Germinal center (tissue), 1 donor: ENCODE data around the gene GDF2.
A peak's percentile ranks its signal among the peaks of the same experiment; 100 is the strongest.

Source experiments
- DNase-seq: peaks from one replicate; pipeline ENCODE4 v3.0.0; 2012; ENCODE audit warnings: mixed read lengths, low spot score

The GDF2 gene

GRCh38 chr10:47334466-47335295 is 12.4 kb downstream of the GDF2 start:
- no peak for DNase-seq

- no peak for DNase-seq
Measured at GRCh38 chr10:47335906-47336305, 13.7 kb downstream of the GDF2 start.

GRCh38 chr10:47336387-47337134 is 14.3 kb downstream of the GDF2 start:
- DNase-seq: no peak

GRCh38 chr10:47337310-47337709 is 15.1 kb downstream of the GDF2 start:
- DNase-seq: no peak

- DNase-seq: no peak
Measured at GRCh38 chr10:47339186-47339735, 17.0 kb downstream of the GDF2 start.

- DNase-seq: no peak
Measured at GRCh38 chr10:47339759-47340607, 17.7 kb downstream of the GDF2 start.

- DNase-seq: peak; percentile 72
Measured at GRCh38 chr10:47340608-47341170, 18.4 kb downstream of the GDF2 start.

- no peak for DNase-seq
Measured at GRCh38 chr10:47344996-47345870, 23.0 kb downstream of the GDF2 start.

GRCh38 chr10:47346581-47347302 is 24.5 kb downstream of the GDF2 start:
- DNase-seq: no peak

GRCh38 chr10:47347303-47347675 is 25.0 kb downstream of the GDF2 start:
- no peak for DNase-seq

- DNase-seq: no peak
Measured at GRCh38 chr10:47348138-47348651, 25.9 kb downstream of the GDF2 start, which contains the start of gene RBP3. TSS of gene RBP3 (plus strand) at chr10:47348363. CDS start at chr10:47348485, 122 bp downstream.

- DNase-seq: no peak
Measured at GRCh38 chr10:47348661-47349470, 26.6 kb downstream of the GDF2 start.

- DNase-seq: no peak
Measured at GRCh38 chr10:47349516-47349915, 27.3 kb downstream of the GDF2 start.

GRCh38 chr10:47349941-47350371 is 27.7 kb downstream of the GDF2 start:
- no peak for DNase-seq

- no peak for DNase-seq
Measured at GRCh38 chr10:47350671-47351640, 28.7 kb downstream of the GDF2 start.

- DNase-seq: no peak
Measured at GRCh38 chr10:47351899-47352815, 29.9 kb downstream of the GDF2 start.

GRCh38 chr10:47353351-47353750 is 31.1 kb downstream of the GDF2 start:
- DNase-seq: no peak
